WTC11 (cell line): Measurements from ENCODE around the gene DDRGK1. TPM values are rescaled to one million over a fixed set of nuclear protein-coding genes. Genes with fewer than 3 reads are reported as not detected.

ENCODE experiments used
- ATAC-seq: fragments of 200-7000 bp; cut with Tn5 transposase; 2 replicates; pipeline ENCODE4 v1.10.0; 2021; ENCODE audit warnings: mild to moderate bottlenecking, moderate library complexity
- CTCF ChIA-PET: fragments of 300-600 bp; sonication (Branson Sonifier 250); formaldehyde crosslinking; loops from one replicate; lab custom pipeline; 2021; ENCODE audit warnings: antibody characterized with exemption; lab: Charles Lee
- POLR2A ChIA-PET: fragments of 350-600 bp; sonication (Branson Sonifier 250); formaldehyde crosslinking; loops from one replicate; lab custom pipeline; 2021; ENCODE audit warnings: antibody characterized with exemption; lab: Charles Lee
- DNase-seq: peaks from one replicate; pipeline ENCODE4 v3.0.0; 2021; ENCODE audit warnings: low spot score
- H3K27ac Mint-ChIP-seq: 2 replicates; pipeline ENCODE4 v1.8.0; 2021; ENCODE audit warnings: mixed read lengths
- H3K27me3 Mint-ChIP-seq: 2 replicates; pipeline ENCODE4 v1.8.0; 2021; ENCODE audit warnings: low read depth, mild to moderate bottlenecking, moderate library complexity, mixed read lengths
- H3K36me3 Mint-ChIP-seq: 2 replicates; pipeline ENCODE4 v1.8.0; 2021; ENCODE audit warnings: mixed read lengths
- H3K4me1 Mint-ChIP-seq: 2 replicates; pipeline ENCODE4 v1.8.0; 2022; ENCODE audit warnings: mixed read lengths
- H3K4me3 Mint-ChIP-seq: 2 replicates; pipeline ENCODE4 v1.8.0; 2021; ENCODE audit warnings: mild to moderate bottlenecking, moderate library complexity, mixed read lengths
- H3K9me3 Mint-ChIP-seq: 2 replicates; pipeline ENCODE4 v1.8.0; 2021; ENCODE audit warnings: mixed read lengths
- CDX4 ChIP-seq: fragments of 250-450 bp; sonication (Bioruptor Pico); IDR thresholded peaks from 2 replicates; pipeline ENCODE4 v1.9.0; 2021; ENCODE audit warnings: moderate library complexity, mild to moderate bottlenecking, inconsistent platforms, borderline replicate concordance
- CREM ChIP-seq: sonication (generic); formaldehyde crosslinking; IDR thresholded peaks from 2 replicates; pipeline ENCODE4 v1.8.1; 2022; ENCODE audit warnings: mild to moderate bottlenecking, missing genetic modification reagents, moderate library complexity
- ERG ChIP-seq: fragments of 250-450 bp; sonication (Bioruptor Pico); IDR thresholded peaks from 2 replicates; pipeline ENCODE4 v1.8.0; 2021; ENCODE audit warnings: mild to moderate bottlenecking
- GTF2I ChIP-seq: fragments of 250-450 bp; sonication (Bioruptor Pico); conservative IDR thresholded peaks from 2 replicates; pipeline ENCODE4 v1.4.0; 2021; ENCODE audit warnings: mild to moderate bottlenecking
- HMGXB4 ChIP-seq: sonication (generic); formaldehyde crosslinking; IDR thresholded peaks from 2 replicates; pipeline ENCODE4 v1.8.1; 2023; ENCODE audit warnings: mild to moderate bottlenecking, moderate library complexity, missing genetic modification reagents
- MLX ChIP-seq: sonication (generic); formaldehyde crosslinking; IDR thresholded peaks from 2 replicates; pipeline ENCODE4 v1.8.1; 2023; ENCODE audit warnings: mild to moderate bottlenecking, missing genetic modification reagents, moderate library complexity
- NR2C2 ChIP-seq: sonication (generic); formaldehyde crosslinking; IDR thresholded peaks from 2 replicates; pipeline ENCODE4 v1.8.0; 2022; ENCODE audit warnings: mild to moderate bottlenecking, missing genetic modification reagents
- STAT6 ChIP-seq: sonication (generic); formaldehyde crosslinking; conservative IDR thresholded peaks from 2 replicates; pipeline ENCODE4 v1.8.1; 2023; ENCODE audit warnings: mild to moderate bottlenecking, low read depth, missing genetic modification reagents, moderate library complexity
- TEAD1 ChIP-seq: sonication (generic); formaldehyde crosslinking; IDR thresholded peaks from 2 replicates; pipeline ENCODE4 v1.8.0; 2022; ENCODE audit warnings: mild to moderate bottlenecking, missing genetic modification reagents
- ZBTB43 ChIP-seq: sonication (generic); formaldehyde crosslinking; IDR thresholded peaks from 2 replicates; pipeline ENCODE4 v1.8.1; 2023; ENCODE audit warnings: mild to moderate bottlenecking, missing genetic modification reagents
- ZNF138 ChIP-seq: sonication (generic); formaldehyde crosslinking; conservative IDR thresholded peaks from 2 replicates; pipeline ENCODE4 v1.8.1; 2022; ENCODE audit warnings: mild to moderate bottlenecking, moderate library complexity, missing genetic modification reagents
- ZNF671 ChIP-seq: fragments of 250-450 bp; sonication (Bioruptor Pico); IDR thresholded peaks from 2 replicates; pipeline ENCODE4 v1.8.0; 2021; ENCODE audit warnings: mild to moderate bottlenecking
- ZSCAN18 ChIP-seq: fragments of 250-450 bp; sonication (Bioruptor Pico); IDR thresholded peaks from 2 replicates; pipeline ENCODE4 v2.1.2; 2022; ENCODE audit warnings: mild to moderate bottlenecking, moderate library complexity
- total RNA-seq: library from RNA; stranded (reverse); gene quantifications from 3 replicates; pipeline ENCODE4 v1.2.3, GENCODE V29; 2021

DDRGK1 gene
- total RNA-seq, 1 experiment from 2014 or later: 46.4 TPM

GRCh38 chr20:3245156-3245555 lies 40.7 kb upstream of the DDRGK1 start:
- ChIA-PET POLR2A (no interaction called here), CTCF (interaction anchor here (8.8 kb wide), 1 partner anchor 30 kb away, joined by 92 read pairs; no protein-coding TSS in a partner anchor)
- Mint-ChIP-seq H3K36me3 (no peaks in the 10 kb centered on the region), H3K9me3 (no peaks in the 10 kb centered on the region), H3K4me3 (no peak overlapping the region), H3K4me1 (peaks cover 31% of the 10 kb centered on the region), H3K27me3 (peaks cover 60% of the 10 kb centered on the region), H3K27ac (no peak overlapping the region)
- no peak for DNase-seq
- no peak for TF ChIP-seq ZNF138 (CRISPR knock-in tag)
- no peak for TF ChIP-seq ZSCAN18
- ATAC-seq: no peak

GRCh38 chr20:3244613-3245012 lies 40.1 kb upstream of the DDRGK1 start:
- H3K36me3 Mint-ChIP-seq: no peaks in the 10 kb centered on the region

GRCh38 chr20:3243718-3244358 lies 39.4 kb upstream of the DDRGK1 start:
- Mint-ChIP-seq H3K27me3 (peaks cover 56% of the 10 kb centered on the region), H3K4me3 (no peak overlapping the region), H3K27ac (no peak overlapping the region), H3K36me3 (no peaks in the 10 kb centered on the region), H3K4me1 (peaks cover 28% of the 10 kb centered on the region), H3K9me3 (no peaks in the 10 kb centered on the region)
- CTCF ChIA-PET: interaction anchor here (1.2 to 8.8 kb wide), 2 partner anchors 26 to 31 kb away, joined by 4 to 92 read pairs; no protein-coding TSS in a partner anchor
- POLR2A ChIA-PET: no interaction called here
- no peak for DNase-seq
- no peak for ATAC-seq
- no peak for TF ChIP-seq ZBTB43 (CRISPR knock-in tag)
- no peak for TF ChIP-seq ERG (CRISPR knock-in tag)
- no peak for TF ChIP-seq NR2C2 (CRISPR knock-in tag)
- no peak for TF ChIP-seq CREM (CRISPR knock-in tag)
- no peak for TF ChIP-seq MLX (CRISPR knock-in tag)
- no peak for TF ChIP-seq HMGXB4 (CRISPR knock-in tag)
- no peak for TF ChIP-seq TEAD1
- TF ChIP-seq GTF2I (CRISPR knock-in tag): no peak
- no peak for TF ChIP-seq STAT6 (CRISPR knock-in tag)
- TF ChIP-seq ZNF671 (CRISPR knock-in tag): no peak

More at GRCh38 chr20:3244613-3245012, 40.1 kb upstream of the DDRGK1 start:
- peaks cover 60% of the 10 kb centered on the region for H3K27me3 Mint-ChIP-seq
- no peak for TF ChIP-seq CDX4
- TF ChIP-seq STAT6 (CRISPR knock-in tag): no peak
- DNase-seq (no peak), ATAC-seq (no peak)
- H3K4me3 Mint-ChIP-seq: no peak overlapping the region
- CTCF ChIA-PET: interaction anchor here (1.2 to 8.8 kb wide), 2 partner anchors 26 to 30 kb away, joined by 4 to 92 read pairs; no protein-coding TSS in a partner anchor
- peaks cover 28% of the 10 kb centered on the region for H3K4me1 Mint-ChIP-seq
- POLR2A ChIA-PET: no interaction called here
- no peak overlapping the region for H3K27ac Mint-ChIP-seq
- H3K9me3 Mint-ChIP-seq: no peaks in the 10 kb centered on the region
